HS-27A (cell line): ENCODE data around the gene BNIPL.

ENCODE experiments used
- DNase-seq: peaks from one replicate; pipeline ENCODE4 v3.0.0-alpha.2; 2012; ENCODE audit warnings: low read depth, missing footprints

The BNIPL gene

GRCh38 chr1:151036356-151036755, at the start of gene BNIPL:
Gene BNIPL, plus strand, starts transcription at chr1:151036586. Its CDS starts 140 bp downstream, at chr1:151036726.
- DNase-seq, result no peak

GRCh38 chr1:150987924-150988323, 48.5 kb upstream of the BNIPL start:
- DNase-seq, result no peak

- DNase-seq, result no peak
Measured at GRCh38 chr1:150992626-150993025, 43.8 kb upstream of the BNIPL start.

- DNase-seq, result no peak
Measured at GRCh38 chr1:150994248-150994647, 42.1 kb upstream of the BNIPL start.

GRCh38 chr1:150995460-150995859, 40.9 kb upstream of the BNIPL start:
- DNase-seq, result no peak

- no peak for DNase-seq
Measured at GRCh38 chr1:150995896-150996295, 40.5 kb upstream of the BNIPL start.

GRCh38 chr1:150997126-150997872, 39.1 kb upstream of the BNIPL start:
- DNase-seq, result no peak

GRCh38 chr1:150997949-150998348, 38.4 kb upstream of the BNIPL start:
- no peak for DNase-seq

GRCh38 chr1:150999051-150999674, 37.2 kb upstream of the BNIPL start:
- DNase-seq, result no peak

- no peak for DNase-seq
Measured at GRCh38 chr1:150999926-151000325, 36.5 kb upstream of the BNIPL start.

GRCh38 chr1:151000408-151000807, 36.0 kb upstream of the BNIPL start:
- no peak for DNase-seq

- no peak for DNase-seq
Measured at GRCh38 chr1:151001602-151002001, 34.8 kb upstream of the BNIPL start.

- no peak for DNase-seq
Measured at GRCh38 chr1:151002051-151002450, 34.3 kb upstream of the BNIPL start.

GRCh38 chr1:151002611-151003010, 33.8 kb upstream of the BNIPL start:
- DNase-seq, result no peak

- no peak for DNase-seq
Measured at GRCh38 chr1:151003180-151003579, 33.2 kb upstream of the BNIPL start.

GRCh38 chr1:151005729-151006319, 30.6 kb upstream of the BNIPL start:
- DNase-seq, result no peak

GRCh38 chr1:151006327-151007052, 29.9 kb upstream of the BNIPL start, which contains the start of gene MINDY1:
Gene MINDY1, minus strand, starts transcription at chr1:151006902. Its CDS starts 4,285 bp downstream, at chr1:151002617.
- DNase-seq, result peak; percentile 57

GRCh38 chr1:151007853-151008243, 28.5 kb upstream of the BNIPL start:
- no peak for DNase-seq

- peak; percentile 73 for DNase-seq
Measured at GRCh38 chr1:151008244-151009205, 27.9 kb upstream of the BNIPL start, which contains the start of gene PRUNE1. Gene PRUNE1, plus strand, starts transcription at chr1:151008449. Its CDS starts 184 bp downstream, at chr1:151008633.

GRCh38 chr1:151009206-151009587, 27.2 kb upstream of the BNIPL start:
- DNase-seq, result no peak

- DNase-seq, result no peak
Measured at GRCh38 chr1:151009674-151010345, 26.6 kb upstream of the BNIPL start.
